Activated T-helper 1 cell treated with Interleukin-2 at 50 U/mL for 16 hours (primary cell): ENCODE measurements around the gene HOXB6.

Experiments
- DNase-seq: peaks from one replicate; pipeline ENCODE4 v3.0.0-alpha.2; 2020; ENCODE audit warnings: low read depth

The HOXB6 gene

GRCh38 chr17:48552466-48553189 lies 52.2 kb downstream of the HOXB6 start:
- DNase-seq, result no peak

DNA sequence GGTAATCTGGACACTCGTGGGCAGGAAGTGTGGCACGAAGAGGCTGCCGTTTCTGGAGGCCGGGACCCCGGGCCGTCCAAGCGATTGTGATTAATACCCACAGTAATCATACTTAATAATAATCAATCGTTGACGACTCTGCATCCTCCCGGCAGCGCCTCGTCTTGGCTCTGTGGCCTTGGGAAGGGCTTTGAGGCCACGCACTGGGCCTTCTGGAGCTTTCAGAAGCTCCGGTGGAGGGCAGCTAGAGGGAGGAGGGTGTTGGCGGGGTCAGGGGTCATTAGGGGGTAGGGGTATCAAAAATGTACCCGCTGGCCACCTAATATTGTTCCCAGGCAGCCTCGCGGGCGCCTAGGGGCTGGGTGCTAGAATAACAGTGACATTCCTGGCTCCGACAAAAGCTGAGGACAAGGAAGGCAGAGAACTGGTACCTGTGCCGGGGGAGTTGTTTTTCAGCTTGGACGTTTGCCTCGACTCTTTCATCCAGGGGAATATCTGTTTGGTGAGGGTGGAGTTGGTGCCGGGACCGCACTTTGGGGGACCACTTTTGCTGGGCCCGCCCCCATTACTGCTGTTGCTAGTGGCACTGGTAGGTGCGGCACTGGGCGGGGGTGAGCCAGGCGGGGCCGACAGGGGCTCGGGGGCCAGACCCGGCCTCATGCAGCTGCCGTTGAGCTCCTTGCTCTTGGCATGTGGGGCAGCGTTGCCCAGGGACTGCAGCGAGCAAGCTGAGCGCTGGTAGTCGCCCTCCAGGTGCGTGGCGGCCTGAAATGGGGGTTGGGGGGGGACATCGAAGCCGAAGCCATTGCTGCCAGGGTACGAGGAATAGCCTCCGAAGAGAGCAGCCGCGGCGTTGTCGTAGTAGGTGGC lies 53.0 kb downstream of the HOXB6 start:
- DNase-seq, result no peak

- DNase-seq, result no peak
Measured at GRCh38 chr17:48551214-48551555, 53.6 kb downstream of the HOXB6 start.

DNA sequence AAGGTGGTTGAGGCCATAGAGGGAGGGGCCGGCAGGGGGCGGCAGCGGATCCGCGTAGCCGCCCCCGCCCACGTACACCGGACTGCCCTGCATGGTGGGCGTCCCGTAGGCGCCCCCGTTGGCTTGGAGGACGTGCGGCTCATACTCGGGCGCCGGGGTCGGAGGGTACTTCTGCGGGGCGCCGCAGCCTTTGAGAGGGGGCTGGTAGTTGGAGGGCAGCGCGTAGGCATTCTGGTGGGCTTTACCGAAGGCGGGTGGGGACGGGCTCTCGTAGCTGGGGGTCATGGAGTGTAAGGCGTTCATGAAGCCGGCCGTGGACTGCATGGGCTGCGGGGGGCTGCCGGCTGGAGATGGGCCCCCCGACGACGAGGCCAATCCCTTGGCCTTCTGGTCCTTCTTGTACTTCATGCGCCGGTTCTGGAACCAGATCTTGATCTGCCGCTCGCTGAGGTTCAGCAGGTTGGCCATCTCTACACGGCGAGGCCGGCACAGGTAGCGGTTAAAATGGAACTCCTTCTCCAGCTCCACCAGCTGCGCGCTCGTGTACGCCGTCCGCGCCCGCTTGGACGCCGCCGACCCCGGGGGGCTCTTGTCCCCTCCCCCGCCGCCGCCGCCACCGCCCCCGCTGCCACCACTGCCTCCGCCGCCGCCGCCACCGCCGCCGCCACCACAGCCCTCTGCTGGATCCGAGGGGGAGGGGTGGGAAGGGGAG lies 54.1 kb downstream of the HOXB6 start:
- no peak for DNase-seq

GRCh38 chr17:48549914-48550501 lies 54.8 kb downstream of the HOXB6 start:
- no peak for DNase-seq

DNA sequence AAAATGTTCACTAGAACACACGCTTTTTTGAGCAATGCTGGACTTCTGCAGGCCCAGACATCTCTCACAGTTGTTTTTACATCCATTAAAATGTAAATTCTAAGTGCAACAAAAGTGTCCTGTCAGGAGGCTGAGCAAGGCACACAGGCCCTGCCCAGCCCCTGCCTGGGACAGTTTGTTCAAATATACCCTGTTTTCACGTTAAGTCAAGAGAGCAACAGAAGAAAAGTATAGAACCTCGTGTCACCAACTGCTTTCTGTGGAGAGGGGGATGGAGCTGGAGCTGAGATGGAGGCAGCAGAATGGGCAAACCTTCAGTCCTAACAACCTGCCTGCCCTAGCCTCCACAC lies 55.5 kb downstream of the HOXB6 start:
- no peak for DNase-seq

GRCh38 chr17:48548523-48549280 lies 56.1 kb downstream of the HOXB6 start:
- DNase-seq, result no peak

DNA sequence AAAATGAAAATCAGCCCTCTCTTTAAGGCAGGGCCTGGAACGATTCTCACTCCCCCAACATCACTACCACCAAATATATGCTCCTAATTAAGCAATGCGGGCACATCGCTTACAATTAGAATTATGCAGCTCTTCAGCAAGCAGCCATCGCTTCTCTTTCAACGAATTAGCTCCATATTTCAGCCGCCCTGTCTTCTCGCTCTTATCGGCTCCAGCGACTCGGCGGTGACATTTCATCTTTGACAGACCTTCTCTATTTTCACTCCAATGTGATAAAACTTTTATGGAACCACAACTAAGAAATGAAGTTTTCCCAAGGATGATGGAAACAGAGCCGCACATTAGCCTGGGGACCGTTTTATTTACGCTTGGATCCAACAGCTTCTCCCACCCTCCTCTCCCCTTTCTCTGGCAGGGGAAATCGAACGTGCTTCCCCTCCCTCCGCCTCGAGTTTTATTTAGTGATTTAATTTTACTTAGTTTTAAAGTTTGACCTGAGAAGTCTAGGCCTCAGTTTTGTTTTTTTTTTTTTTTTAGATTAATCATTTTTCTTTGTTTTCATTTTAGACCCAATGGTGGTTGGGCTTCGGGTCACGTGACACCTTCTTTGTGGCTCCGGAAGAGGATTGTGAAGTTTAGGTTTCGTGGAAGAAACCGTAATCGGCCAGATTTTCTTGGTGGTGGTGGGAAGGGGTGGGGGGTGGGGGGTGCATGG lies 56.8 kb downstream of the HOXB6 start:
- DNase-seq, result no peak

DNA sequence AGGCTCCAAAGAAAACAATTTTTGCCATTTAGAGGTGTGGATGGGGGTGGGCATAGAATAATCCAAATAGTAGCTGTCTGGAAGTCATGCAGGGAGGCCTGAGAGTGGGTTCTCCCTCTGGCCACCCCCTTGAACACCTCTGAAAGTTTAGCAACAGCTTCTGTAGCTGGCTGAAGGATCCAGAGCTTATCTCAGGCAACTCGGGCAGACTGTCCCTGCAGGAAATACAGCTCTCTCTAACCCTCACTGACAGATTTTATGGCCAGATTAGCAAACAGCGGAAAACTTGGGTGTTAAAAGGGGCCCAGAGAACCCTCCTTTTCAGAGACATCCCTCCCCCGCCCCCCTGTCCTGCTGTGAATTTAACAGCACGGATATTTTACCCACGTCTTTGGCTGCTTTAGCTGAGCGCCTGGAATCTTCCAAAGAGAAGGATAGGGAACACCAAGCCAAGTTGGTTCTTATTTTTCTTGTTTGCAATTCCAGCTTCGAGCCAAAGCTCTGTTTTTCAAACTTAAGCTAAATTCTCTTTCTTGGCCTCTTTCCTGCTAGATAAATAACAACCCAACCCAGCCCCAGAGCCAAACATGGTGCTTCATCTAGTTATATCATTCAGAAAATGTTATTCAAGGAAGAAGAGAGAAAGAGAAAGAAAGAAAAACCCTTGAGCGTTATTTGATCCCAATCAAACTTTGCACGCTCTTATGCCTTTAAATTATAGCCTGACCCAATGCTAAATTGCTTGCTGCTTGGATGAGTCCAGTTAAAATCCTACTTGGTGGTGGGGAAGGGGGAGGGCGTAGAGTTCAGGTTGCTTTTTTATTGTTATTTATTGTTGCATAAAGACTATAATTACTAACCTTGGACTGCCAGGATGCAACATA lies 57.6 kb downstream of the HOXB6 start:
- DNase-seq, result no peak

GRCh38 chr17:48546137-48546923 lies 58.5 kb downstream of the HOXB6 start:
- no peak for DNase-seq
